K562 (cell line): ENCODE measurements around the gene RNF144A. TPM values are rescaled to one million over a fixed set of nuclear protein-coding genes. Genes with fewer than 3 reads are reported as not detected.

Experiments used
- ARID3A ChIP-seq: IDR thresholded peaks from 2 replicates; pipeline ENCODE4 v1.6.1; 2012; ENCODE audit warnings: low read depth, low read length, improper control_type of control experiment, borderline replicate concordance
- ATF3 ChIP-seq, 2 experiments: fragments of 450-650 bp in 1 of 2; sonication (generic) in 1 of 2; formaldehyde crosslinking in 1 of 2; IDR thresholded peaks in 1 of 2; conservative IDR thresholded peaks in 1 of 2; 2 replicates each; pipeline versions ENCODE4 v1.6.1 to v1.8.1; 2016 to 2023; ENCODE audit warnings: mild to moderate bottlenecking in 2 of 2, moderate library complexity in 2 of 2, inconsistent platforms in 1 of 2, missing genetic modification reagents in 1 of 2
- CBFA2T3 ChIP-seq: fragments of 450-650 bp; IDR thresholded peaks from 2 replicates; pipeline ENCODE4 v1.6.1; 2017
- E2F6 ChIP-seq, 2 experiments: IDR thresholded peaks; 2 replicates each; pipeline ENCODE4 v1.6.1; 2011; ENCODE audit warnings: borderline replicate concordance in 1 of 2, control low read depth in 1 of 2, low read depth in 1 of 2, low read length in 1 of 2, mild to moderate bottlenecking in 1 of 2, mixed read lengths in 1 of 2, moderate library complexity in 1 of 2; ENCODE audit not compliant: insufficient read depth in 1 of 2, insufficient read length in 1 of 2, poor library complexity in 1 of 2, severe bottlenecking in 1 of 2; ENCODE audit errors: extremely low read depth in 1 of 2
- EHMT2 ChIP-seq: fragments of 450-650 bp; IDR thresholded peaks from 2 replicates; pipeline ENCODE4 v1.6.1; 2018; ENCODE audit warnings: antibody characterized with exemption
- HEY1 ChIP-seq: fragments of 250-450 bp; sonication (Bioruptor Pico); IDR thresholded peaks from 2 replicates; pipeline ENCODE4 v1.5.0; 2020; ENCODE audit warnings: mild to moderate bottlenecking, moderate library complexity, borderline replicate concordance
- HNRNPLL ChIP-seq: fragments of 200-400 bp; formaldehyde crosslinking; IDR thresholded peaks from 2 replicates; pipeline ENCODE4 v1.6.1; 2017; ENCODE audit warnings: low read length, low read depth, mild to moderate bottlenecking; ENCODE audit not compliant: poor library complexity, severe bottlenecking
- KAT7 ChIP-seq: sonication (generic); formaldehyde crosslinking; IDR thresholded peaks from 2 replicates; pipeline ENCODE4 v1.8.0; 2022; ENCODE audit warnings: missing genetic modification reagents, mild to moderate bottlenecking, borderline replicate concordance
- SMAD3 ChIP-seq: fragments of 450-650 bp; formaldehyde crosslinking; conservative IDR thresholded peaks from 2 replicates; pipeline ENCODE4 v1.4.0; 2020; ENCODE audit warnings: mild to moderate bottlenecking
- TEAD2 ChIP-seq: fragments of 450-650 bp; IDR thresholded peaks from 2 replicates; pipeline ENCODE4 v1.6.1; 2016; ENCODE audit warnings: missing genetic modification characterization, control low read depth, missing compliant biosample characterization
- ZBTB34 ChIP-seq: fragments of 250-450 bp; sonication (Bioruptor Pico); IDR thresholded peaks from 2 replicates; pipeline ENCODE4 v1.8.0; 2021; ENCODE audit warnings: mild to moderate bottlenecking, moderate library complexity
- ZNF280A ChIP-seq: fragments of 450-650 bp; IDR thresholded peaks from 2 replicates; pipeline ENCODE4 v1.6.1; 2018; ENCODE audit warnings: mild to moderate bottlenecking, low read depth; ENCODE audit not compliant: partially characterized antibody
- ZNF280B ChIP-seq: fragments of 250-450 bp; sonication (Bioruptor Pico); IDR thresholded peaks from 2 replicates; pipeline ENCODE4 v1.5.1; 2021; ENCODE audit warnings: mild to moderate bottlenecking
- polyA plus RNA-seq, 8 experiments: library from polyadenylated mRNA; depleted of rRNA in 4 of 8; stranded (reverse) in 5 of 8; unstranded in 3 of 8; fragments of >200 nt; fragmentation: Nextera tagmentation in 2 of 8; fragmentation: Illumina TruSeq in 1 of 8; extraction: Ambion mirVana in 2 of 8; extraction: Trizol in 1 of 8; gene quantifications; 2 replicates each; pipeline versions ENCODE4 v1.2.1 to v1.2.3, GENCODE V29; 2011 to 2014; ENCODE audit warnings: inconsistent platforms in 1 of 8, missing spikeins in 1 of 8
- total RNA-seq, 7 experiments: library from RNA; depleted of rRNA in 6 of 7; stranded (reverse); fragments of >200 nt in 6 of 7; fragmentation: Illumina TruSeq in 2 of 7; extraction: Trizol in 2 of 7; gene quantifications; 2 replicates each; pipeline versions ENCODE4 v1.2.1 to v1.2.3, GENCODE V29; 2011 to 2021; ENCODE audit warnings: low replicate concordance in 1 of 7
- TF ChIP-seq, protein P1 (sequence below): fragments of 250-450 bp; sonication (Bioruptor Pico); IDR thresholded peaks from 2 replicates; pipeline ENCODE4 v1.4.0; 2020; ENCODE audit warnings: mild to moderate bottlenecking, moderate library complexity, borderline replicate concordance

RNF144A gene
- total and polyA plus RNA-seq, 9 of the 15 experiments (the other 6 are each of a cell fraction or from before 2014, with no cell fraction given) = 0.96 to 11.3 (median 6.2) TPM

GRCh38 chr2:6880200-6880733 lies 36.9 kb upstream of the RNF144A start (continued):
- TF ChIP-seq ATF3 (IDR thresholded peaks at IDR 0.05) = no peak
- TF ChIP-seq ATF3 (CRISPR knock-in tag; conservative IDR thresholded peaks at IDR 0.05) = no peak
- TF ChIP-seq KAT7 (CRISPR knock-in tag) = no peak
- TF ChIP-seq TEAD2 (tag) = no peak
- TF ChIP-seq CBFA2T3 = peak; percentile 97
- no peak for TF ChIP-seq E2F6 (IDR thresholded peaks at IDR 0.05; ENCODE audit: borderline replicate concordance in 1 of 2, extremely low read depth in 1 of 2, insufficient read depth in 1 of 2, insufficient read length in 1 of 2, low read depth in 1 of 2, low read length in 1 of 2, poor library complexity in 1 of 2, severe bottlenecking in 1 of 2)
- no peak for TF ChIP-seq ARID3A
- TF ChIP-seq ZBTB34 = no peak
- no peak for TF ChIP-seq HNRNPLL
- no peak for TF ChIP-seq HEY1 (CRISPR knock-in tag)
- TF ChIP-seq SMAD3 (CRISPR knock-in tag) = no peak
- TF ChIP-seq ZNF280A = peak; percentile 81
- peak; percentile 94 for TF ChIP-seq ZNF280B (CRISPR knock-in tag)
- TF ChIP-seq, protein P1, sequence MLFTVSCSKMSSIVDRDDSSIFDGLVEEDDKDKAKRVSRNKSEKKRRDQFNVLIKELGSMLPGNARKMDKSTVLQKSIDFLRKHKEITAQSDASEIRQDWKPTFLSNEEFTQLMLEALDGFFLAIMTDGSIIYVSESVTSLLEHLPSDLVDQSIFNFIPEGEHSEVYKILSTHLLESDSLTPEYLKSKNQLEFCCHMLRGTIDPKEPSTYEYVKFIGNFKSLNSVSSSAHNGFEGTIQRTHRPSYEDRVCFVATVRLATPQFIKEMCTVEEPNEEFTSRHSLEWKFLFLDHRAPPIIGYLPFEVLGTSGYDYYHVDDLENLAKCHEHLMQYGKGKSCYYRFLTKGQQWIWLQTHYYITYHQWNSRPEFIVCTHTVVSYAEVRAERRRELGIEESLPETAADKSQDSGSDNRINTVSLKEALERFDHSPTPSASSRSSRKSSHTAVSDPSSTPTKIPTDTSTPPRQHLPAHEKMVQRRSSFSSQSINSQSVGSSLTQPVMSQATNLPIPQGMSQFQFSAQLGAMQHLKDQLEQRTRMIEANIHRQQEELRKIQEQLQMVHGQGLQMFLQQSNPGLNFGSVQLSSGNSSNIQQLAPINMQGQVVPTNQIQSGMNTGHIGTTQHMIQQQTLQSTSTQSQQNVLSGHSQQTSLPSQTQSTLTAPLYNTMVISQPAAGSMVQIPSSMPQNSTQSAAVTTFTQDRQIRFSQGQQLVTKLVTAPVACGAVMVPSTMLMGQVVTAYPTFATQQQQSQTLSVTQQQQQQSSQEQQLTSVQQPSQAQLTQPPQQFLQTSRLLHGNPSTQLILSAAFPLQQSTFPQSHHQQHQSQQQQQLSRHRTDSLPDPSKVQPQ = no peak
- peak; percentile 71 for TF ChIP-seq EHMT2
